HG03520 (cell line): Measurements from ENCODE around the gene RAD9A.
A peak's percentile ranks its signal among the peaks of the same experiment; 100 is the strongest.
"Not testable (repeated sequence)": the region's sequence is repeated elsewhere in the genome, so short reads cannot be mapped to it uniquely, and the experiment has no call there.

Experiments
- ATAC-seq: cut with Tn5 transposase; IDR thresholded peaks from one replicate; pipeline ENCODE4 v1.9.1; 2021; ENCODE audit warnings: mild to moderate bottlenecking, moderate library complexity; ENCODE audit not compliant: unreplicated experiment

Gene RAD9A

DNA sequence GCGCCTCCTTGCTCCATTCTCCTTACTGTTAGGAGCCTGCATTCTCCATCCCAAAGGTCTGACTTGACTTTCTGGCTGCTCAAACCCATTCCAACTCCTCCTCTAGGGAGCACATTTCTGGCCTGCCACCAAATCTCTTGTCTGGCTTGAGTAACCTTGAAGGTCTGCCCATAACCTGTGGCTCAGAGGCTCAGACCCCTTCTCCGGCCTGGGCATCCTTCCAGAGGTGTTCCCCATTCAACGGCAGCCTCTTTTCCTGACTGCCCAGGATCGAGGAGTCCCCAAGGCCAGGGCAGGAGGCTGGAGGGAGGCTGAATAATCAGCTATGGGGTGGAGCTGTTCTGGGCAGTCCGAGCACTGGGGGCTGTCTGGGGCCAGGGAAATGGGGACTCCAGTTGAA is 2.2 kb downstream of the RAD9A start:
- ATAC-seq: no peak

DNA sequence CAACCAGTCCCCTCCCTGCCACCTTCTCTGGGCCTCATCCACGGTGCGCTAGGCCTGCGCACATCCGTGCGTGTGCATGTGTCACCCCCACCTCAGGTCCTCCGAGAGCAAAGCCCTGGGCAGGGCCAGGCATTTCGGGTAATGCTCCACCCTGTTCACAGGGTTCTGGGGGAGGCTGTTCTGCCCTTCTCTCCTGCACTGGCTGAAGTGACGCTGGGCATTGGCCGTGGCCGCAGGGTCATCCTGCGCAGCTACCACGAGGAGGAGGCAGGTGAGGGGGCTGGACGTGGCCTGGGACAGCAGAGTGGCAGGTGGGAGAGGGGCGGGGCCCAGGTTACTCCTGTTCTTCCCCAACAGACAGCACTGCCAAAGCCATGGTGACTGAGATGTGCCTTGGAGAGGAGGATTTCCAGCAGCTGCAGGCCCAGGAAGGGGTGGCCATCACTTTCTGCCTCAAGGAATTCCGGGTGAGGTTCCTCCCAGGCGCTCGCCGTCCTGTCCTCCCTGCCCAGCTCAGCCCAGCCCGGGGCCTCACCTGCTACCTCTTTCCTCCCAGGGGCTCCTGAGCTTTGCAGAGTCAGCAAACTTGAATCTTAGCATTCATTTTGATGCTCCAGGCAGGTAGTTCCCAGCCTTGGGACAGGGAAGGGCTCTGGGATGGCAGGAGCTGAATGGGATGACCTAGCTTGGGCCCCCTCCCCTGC is 3.9 kb downstream of the RAD9A start:
- no peak for ATAC-seq

DNA sequence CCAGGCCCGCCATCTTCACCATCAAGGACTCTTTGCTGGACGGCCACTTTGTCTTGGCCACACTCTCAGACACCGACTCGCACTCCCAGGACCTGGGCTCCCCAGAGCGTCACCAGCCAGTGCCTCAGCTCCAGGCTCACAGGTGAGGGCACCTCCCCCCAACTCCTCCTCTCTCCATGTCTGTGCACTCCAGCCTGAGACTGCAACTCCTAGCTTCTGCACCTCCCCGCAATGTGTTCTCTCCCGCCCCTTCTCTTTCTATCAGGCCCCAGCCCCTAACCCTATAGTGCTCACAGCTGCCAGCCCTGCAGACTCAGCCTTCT is 4.4 kb downstream of the RAD9A start:
- ATAC-seq: no peak

- no peak for ATAC-seq
Observed at GRCh38 chr11:67396587-67397389, 5.0 kb downstream of the RAD9A start.

DNA sequence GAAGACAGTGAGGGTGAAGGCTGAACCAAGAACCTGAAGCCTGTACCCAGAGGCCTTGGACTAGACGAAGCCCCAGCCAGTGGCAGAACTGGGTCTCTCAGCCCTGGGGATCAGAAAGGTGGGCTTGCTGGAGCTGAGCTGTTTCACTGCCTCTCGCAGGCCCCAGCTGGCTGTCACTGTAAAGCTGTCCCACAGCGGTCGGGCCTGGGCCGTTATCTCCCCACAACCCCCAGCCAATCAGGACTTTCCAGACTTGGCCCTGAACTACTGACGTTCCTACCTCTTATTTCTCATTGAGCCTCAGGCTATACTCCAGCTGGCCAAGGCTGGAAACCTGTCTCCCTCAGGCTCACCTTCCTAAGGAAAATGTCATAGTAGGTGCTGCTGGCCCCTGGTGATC is 5.8 kb downstream of the RAD9A start:
- ATAC-seq: no peak

DNA sequence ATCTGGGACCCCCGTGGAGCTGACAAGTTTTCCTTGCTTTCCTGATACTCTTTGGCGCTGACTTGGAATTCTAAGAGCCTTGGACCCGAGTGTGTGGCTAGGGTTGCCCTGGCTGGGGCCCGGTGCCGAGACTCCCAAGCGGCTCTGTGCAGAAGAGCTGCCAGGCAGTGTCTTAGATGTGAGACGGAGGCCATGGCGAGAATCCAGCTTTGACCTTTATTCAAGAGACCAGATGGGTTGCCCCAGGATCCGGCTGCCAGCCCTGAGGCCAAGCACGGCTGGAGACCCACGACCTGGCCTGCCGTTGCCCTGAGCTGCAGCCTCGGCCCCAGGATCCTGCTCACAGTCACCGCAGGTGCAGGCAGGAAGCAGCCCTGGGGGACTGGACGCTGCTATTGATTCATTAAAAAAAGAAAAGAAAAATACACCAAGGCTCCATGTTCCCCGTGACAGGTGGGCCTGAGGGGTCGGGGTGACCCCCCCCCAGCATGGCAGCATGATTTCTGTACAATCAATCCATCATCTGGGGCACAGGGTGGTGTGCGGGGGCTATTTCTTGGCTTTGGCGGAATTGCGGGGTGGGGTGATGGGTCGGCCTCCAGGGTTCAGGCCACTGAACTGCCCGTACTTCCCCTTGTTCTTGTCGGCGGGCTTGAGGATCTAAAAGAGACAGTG is 6.3 kb downstream of the RAD9A start:
- no peak for ATAC-seq

DNA sequence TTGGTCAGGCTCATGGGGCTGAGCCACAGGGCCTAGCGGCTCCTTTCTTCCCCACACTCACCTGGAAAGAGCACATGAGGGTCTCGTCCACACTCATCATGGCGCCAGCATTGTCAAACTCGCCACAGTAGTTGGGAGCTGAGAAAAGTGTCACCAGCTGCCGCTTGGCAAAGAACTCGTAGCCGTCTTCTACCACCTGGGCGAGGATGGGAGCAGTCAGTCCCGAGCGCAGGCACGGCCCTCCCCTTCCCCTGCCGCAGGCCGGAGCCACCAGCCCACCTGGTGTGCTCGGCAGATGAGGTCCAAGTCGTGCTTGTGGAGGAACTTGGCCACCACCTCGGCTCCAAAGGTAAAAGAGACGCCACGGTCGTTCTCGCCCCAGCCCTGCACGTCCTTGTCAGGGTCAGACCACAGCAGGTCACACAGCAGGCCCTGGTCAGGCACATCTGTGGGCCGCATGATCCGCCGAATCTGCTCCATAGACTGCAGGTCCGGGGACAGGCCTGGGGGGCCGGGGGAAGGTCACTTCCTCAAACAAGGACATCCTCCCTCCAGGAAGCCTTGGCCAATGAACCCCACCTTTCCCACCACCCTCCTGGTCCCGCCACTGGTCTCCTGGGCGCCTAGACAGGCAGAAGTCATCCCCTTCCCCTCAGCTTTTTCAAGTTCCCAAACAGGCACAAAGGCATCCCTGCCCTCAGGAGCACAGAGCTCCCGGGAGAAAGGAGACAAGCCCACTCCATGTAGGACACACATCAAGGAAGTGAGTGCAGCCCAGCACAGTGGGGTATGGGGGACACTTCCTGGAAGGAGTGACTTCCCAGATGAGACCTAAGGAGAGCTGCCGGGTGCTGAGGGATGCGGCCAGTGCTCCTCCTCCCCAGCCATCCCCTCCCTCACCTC is 7.1 kb downstream of the RAD9A start:
- ATAC-seq: no peak

DNA sequence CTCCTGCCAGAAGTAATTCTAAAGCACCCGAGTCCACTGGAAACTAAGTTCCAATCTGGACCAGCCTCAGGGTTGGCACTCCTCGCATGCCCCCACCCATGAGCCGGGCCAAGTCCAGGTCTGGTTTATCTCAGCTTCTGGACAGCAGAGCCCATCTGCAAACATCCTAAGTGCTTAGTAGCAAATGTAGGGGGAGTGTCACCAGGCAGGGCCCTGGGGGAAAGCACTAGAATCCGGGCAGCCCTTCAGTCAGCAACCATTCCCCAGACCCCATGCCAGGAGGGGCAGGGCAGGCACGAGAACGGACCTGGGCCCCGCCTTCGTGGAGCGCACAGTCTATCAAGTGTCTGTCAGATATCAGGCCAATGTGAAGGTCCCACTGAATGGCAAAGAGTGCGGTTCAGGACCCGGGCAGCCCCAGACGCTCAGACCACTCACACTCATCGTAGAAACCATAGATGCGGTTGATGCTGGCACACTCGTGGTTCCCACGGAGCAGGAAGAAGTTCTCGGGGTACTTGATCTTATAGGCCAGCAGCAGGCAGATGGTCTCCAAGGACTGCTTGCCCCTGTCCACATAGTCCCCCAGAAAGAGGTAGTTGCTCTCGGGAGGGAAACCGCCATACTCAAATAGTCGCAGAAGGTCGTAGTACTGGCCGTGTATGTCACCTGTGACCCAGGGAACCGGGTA is 8.6 kb downstream of the RAD9A start:
- no peak for ATAC-seq

DNA sequence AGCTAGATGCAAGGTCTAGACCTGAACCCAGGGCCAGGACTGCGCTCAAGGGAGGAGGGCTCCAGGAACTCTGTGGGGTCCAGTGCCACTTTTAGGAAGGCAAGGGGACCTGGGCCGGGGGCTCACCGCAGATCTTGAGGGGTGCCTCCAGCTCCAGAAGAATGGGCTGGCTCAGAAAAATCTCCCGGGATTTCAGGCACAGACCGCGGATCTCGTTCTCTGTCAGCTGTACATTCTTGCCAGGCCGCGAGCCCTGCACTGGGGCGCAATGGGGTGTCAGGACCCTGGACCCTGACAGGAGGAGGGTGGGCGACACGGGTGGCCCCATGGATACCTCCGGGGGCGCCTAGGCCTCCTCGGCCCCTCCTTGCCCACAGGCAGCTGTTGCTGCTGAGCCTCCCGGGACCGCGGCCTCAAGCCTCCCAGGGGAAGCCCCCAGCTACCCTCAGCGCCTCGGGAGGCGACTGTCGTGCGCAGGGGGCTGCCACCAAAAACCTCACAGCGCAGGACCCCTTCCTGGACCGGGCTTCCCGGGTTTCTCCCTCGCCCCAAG is 9.2 kb downstream of the RAD9A start:
- peak; percentile 11 for ATAC-seq

DNA sequence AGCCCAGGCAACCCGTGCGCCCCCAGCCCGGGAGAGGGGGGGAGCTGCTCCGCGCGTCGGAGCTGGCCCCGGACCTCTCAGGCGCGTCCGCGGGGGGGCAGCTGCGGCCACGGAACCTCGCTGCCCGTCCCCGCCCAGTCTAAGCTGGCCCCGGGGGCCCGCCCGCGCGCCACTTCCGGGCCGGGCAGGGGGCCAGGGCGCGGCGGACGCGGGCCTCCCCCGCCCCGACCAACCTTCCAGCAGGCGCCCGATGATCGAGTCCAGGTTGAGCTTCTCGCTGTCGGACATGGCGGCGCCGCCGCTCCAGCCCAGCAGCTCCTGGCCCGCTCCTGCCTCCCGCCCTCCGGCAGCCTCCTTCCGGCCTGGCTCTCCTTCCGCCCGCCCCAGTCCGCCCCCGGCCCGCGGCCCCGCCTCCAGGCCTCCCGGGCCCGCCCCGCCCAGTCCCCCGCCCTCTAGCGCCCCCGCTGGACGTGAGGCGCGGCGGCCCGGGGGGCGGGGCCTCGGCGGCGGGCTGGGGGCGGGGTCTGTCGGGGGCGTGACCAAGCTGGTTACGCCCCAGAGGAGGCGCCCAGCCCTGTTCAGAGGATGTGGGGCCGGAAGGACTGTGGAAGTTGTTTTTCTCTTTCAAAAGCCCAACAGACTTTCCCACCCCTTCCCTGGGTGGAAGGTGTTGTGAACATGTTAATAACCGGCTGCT is 9.9 kb downstream of the RAD9A start, which contains the start of gene PPP1CA:
Gene PPP1CA (minus strand): TSS at position 364 of the 697 bp plus-strand sequence. CDS start 76 bp downstream, at position 288.
- ATAC-seq: peak; percentile 47

GRCh38 chr11:67402192-67402839 is 10.5 kb downstream of the RAD9A start:
- not testable (repeated sequence) for ATAC-seq

- not testable (repeated sequence) for ATAC-seq
Observed at GRCh38 chr11:67403085-67403484, 11.3 kb downstream of the RAD9A start.

DNA sequence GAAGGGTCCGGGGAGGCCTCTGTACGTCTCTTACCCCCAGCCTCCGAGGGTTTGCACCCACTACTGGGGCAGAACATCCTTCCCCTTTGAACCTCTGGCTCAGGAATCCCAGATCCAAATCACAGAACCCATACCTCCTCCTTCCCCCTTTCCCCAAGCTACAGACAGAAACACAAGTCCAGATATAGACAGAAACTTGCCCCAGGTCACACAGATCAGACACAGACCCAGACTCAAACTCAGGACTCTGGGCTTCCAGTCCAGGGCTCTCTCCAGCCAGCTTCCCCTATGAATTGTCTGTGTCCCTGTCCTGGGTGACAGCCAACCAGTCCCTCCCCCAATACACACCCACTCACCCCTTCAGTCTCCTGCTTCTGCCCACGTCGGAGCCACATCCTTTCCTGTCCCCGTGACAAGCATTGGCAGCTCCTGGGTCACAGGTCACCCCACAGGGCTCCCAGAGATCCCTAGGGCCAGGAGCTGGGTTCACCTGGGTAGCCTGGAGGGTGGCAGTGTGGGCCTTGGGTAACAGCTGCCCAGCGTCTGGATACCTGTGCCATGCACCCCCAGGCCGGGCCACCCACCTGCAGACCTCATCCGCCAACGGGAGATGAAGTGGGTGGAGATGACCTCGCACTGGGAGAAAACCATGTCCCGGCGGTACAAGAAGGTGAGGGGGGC is 12.9 kb downstream of the RAD9A start:
- no peak for ATAC-seq

DNA sequence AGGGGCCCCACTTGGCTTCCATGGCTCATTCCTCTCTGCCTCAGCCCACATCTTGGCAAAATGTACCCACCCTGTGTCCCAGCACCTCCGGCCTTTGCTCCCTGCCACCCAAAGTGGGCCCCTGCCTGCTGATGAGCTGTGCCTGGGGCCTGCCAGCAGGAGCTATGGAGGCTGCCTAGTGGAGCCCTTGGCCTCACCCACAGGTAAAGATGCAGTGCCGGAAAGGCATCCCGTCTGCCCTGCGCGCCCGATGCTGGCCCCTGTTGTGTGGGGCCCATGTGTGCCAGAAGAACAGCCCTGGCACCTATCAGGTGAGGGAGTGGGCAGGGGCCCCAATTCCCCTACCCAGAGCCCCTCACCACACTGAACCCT is 13.4 kb downstream of the RAD9A start:
- ATAC-seq: no peak

GRCh38 chr11:67405688-67406339 is 14.0 kb downstream of the RAD9A start:
- no peak for ATAC-seq

DNA sequence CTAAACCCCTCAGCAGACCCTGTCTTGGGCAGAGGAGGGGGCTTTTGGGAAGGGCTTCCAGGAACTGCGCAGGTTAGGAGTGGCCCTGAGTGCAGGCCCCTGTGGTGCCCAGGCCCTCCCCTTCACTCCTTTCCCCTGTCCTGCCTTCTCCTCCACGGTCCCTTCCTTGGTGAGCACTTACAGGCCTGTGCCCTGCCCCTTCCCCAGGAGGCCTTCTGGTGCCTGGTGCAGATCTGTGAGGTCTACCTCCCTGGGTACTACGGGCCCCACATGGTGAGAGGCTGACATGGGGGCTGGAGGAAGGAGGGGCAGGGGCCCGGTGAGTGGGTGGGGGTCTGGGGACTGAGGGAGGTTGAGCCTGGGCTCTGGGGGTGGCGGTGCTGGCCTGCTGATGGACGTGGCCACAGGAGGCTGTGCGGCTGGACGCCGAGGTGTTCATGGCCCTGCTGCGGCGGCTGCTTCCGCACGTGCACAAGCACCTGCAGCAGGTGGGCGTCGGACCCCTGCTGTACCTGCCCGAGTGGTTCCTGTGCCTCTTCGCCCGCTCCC is 14.7 kb downstream of the RAD9A start:
- ATAC-seq: no peak

DNA sequence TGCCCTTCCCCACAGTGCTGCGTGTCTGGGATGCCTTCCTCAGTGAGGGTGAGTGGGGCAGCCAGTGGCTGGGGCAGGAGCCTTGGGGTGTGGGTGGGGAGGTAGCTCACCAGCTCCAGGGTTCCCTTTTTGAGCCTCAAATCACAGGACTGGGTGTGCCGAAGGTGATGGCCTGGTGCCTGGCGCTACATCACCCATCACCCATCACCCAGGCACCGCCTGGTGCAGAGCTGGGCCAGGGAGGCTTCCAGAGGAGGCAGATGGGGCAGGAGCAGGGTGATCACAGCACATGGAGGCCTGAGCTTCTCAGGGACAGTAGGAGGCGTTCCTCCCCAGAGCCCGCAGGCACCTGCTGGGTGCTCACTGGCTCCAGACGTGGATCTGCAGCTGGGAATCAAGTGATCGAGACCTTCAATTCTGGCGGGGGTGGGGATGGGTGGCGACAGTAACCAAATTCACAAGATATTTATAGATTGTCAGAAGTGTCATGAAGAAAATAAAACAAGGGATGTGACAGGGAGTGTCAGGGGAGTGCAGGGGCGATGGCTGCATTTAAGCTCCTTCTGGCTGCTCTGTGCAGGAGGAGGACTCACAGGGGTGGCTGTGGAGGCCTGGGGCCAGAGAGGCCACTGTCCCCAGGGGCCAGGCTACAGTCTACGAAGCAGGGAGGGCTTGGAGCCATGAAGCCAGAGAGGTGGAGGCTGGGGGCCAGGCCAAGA is 15.3 kb downstream of the RAD9A start:
- ATAC-seq: no peak
